ENCODE results near the gene ZNF165. TPM values are rescaled to one million over a fixed set of nuclear protein-coding genes. Genes with fewer than 3 reads are reported as not detected.
A peak's percentile ranks its signal among the peaks of the same experiment; 100 is the strongest.

Gene ZNF165
- total and polyA plus RNA-seq, 2 donors (not counting 3 experiments of a cell fraction or from before 2014, with no cell fraction given) = 0.03 to 0.27 TPM

- peak overlapping the region; percentile 1 to 73 (median 64) for H3K4me3 ChIP-seq (replicated peaks in 1 of 3; ENCODE audit: insufficient read depth in 1 of 3, low read depth in 1 of 3, low read length in 3 of 3)
- BruUV-seq (replicated peaks) = no TSS peak
- FAIRE-seq (no peak), DNase-seq (ENCODE audit: low read depth, low spot score) (no peak)
- peak overlapping the region; percentile 50 for H3K4me2 ChIP-seq (ENCODE audit: insufficient read depth, low read length)
- H3K79me2 ChIP-seq (ENCODE audit: control insufficient read depth, insufficient read depth, low read length) = no peaks in the 10 kb centered on the region
- H3K4me1 ChIP-seq (ENCODE audit: control insufficient read depth, extremely low read depth, insufficient read depth, low read length) = peaks cover 9% of the 10 kb centered on the region
- peak overlapping the region; percentile 87 for H3K27ac ChIP-seq (ENCODE audit: insufficient read depth, low read depth, low read length)
- H3K9me1 ChIP-seq (replicated peaks; ENCODE audit: control insufficient read depth, extremely low read depth, insufficient read depth, low read length) = no peaks in the 10 kb centered on the region
- H3K9ac ChIP-seq (replicated peaks; ENCODE audit: extremely low read depth, insufficient read depth, low read length) = peak overlapping the region; percentile 90
- ChIA-PET CTCF (interaction anchor here (2.2 kb wide), 1 partner anchor 275 kb away, joined by 6 read pairs; no protein-coding TSS in a partner anchor), POLR2A (no interaction called here)
- TF ChIP-seq CTCF (IDR thresholded peaks at IDR 0.05; ENCODE audit: extremely low read depth in 1 of 2, insufficient read depth in 1 of 2, low read depth in 1 of 2, low read length in 2 of 2) = no peak
- TF ChIP-seq FOS (IDR thresholded peaks at IDR 0.05; ENCODE audit: borderline replicate concordance, insufficient read depth, low read length) = no peak
- no peak for TF ChIP-seq POLR2AphosphoS5 (IDR thresholded peaks at IDR 0.05; ENCODE audit: insufficient read depth, low read depth, low read length)
- no peak for TF ChIP-seq POLR2A (IDR thresholded peaks at IDR 0.05; ENCODE audit: low read depth, low read length)
- TF ChIP-seq GATA2 (IDR thresholded peaks at IDR 0.05; ENCODE audit: insufficient read depth, insufficient read length, low read depth, low read length) = no peak
- no peak for TF ChIP-seq MYC (IDR thresholded peaks at IDR 0.05; ENCODE audit: low read depth, low read length)
- no peak for TF ChIP-seq JUN (IDR thresholded peaks at IDR 0.05; ENCODE audit: borderline replicate concordance, insufficient read depth, insufficient read length, low read depth)
- TF ChIP-seq MAX (IDR thresholded peaks at IDR 0.05; ENCODE audit: insufficient read depth, insufficient read length) = no peak
- no peak for TF ChIP-seq EZH2 (IDR thresholded peaks at IDR 0.05; ENCODE audit: borderline replicate concordance, low read depth, low read length, severe bottlenecking)
- intact Hi-C loops (cut with micrococcal nuclease) = loop anchor here (2.0 to 5.0 kb wide), 5 partner anchors 131 to 317 kb away; partner anchors contain the start of genes PGBD1, ZSCAN12 and ZSCAN9
- H4K20me1 ChIP-seq (replicated peaks; ENCODE audit: control insufficient read depth, extremely low read depth, insufficient read depth, low read length) = no peaks in the 10 kb centered on the region
- no peaks in the 10 kb centered on the region for H3K36me3 ChIP-seq (ENCODE audit: control insufficient read depth in 2 of 2, extremely low read depth in 1 of 2, insufficient read depth in 2 of 2, low read length in 2 of 2)
- dilution Hi-C loops (cut with MboI; ENCODE audit: extremely low pct_ligation_motif_present, low sequenced_read_pairs) = no loop called here
- H2AFZ ChIP-seq (ENCODE audit: low read depth, low read length) = peak overlapping the region; percentile 76
- no peaks in the 10 kb centered on the region for H3K27me3 ChIP-seq (ENCODE audit: control insufficient read depth in 2 of 2, insufficient read depth in 2 of 2, low read length in 2 of 2)
- no peaks in the 10 kb centered on the region for H3K9me3 ChIP-seq (replicated peaks; ENCODE audit: control insufficient read depth, insufficient read depth, low read length)
Measured at GRCh38 chr6:28081486-28081751, 1.1 kb downstream of the ZNF165 start.

Measured in endothelial cell of umbilical vein (primary cell).